Head of caudate nucleus (tissue), 42 donors: ENCODE measurements around the gene PCYT1A.
"Not testable (repeated sequence)": the region's sequence is repeated elsewhere in the genome, so short reads cannot be mapped to it uniquely, and the experiment has no call there.

ENCODE experiments used
- DNase-seq, 42 donors: peaks; one replicate each; pipeline versions ENCODE4 v3.0.0 to v3.0.0-alpha.2; 2020 to 2021; ENCODE audit warnings: mixed read lengths in 7 of 42
- intact Hi-C: fragments of 100-400 bp; cut with DNase I; formaldehyde crosslinking; loops from one replicate; pipeline ENCODE4 v1.15.0; 2022

Gene PCYT1A

DNA sequence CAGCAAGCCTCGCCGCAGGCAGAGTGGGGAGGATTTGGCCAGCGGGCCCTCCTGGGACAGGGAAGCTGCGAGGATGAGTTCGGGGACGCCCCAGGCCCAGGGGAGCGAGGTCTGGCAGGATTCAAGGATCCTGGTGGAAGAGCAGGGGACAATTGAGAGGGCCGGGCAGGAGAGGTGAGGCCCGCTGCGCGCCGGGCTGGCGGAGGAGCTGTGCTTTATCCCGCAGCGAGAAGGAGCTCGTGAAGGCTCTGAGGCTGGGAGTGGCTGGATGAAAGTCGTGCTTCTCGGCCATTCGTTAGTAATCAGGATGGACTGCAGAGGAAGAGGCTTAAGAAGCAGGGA is 67.6 kb downstream of the PCYT1A start:
- DNase-seq = no peak
- intact Hi-C loops = no loop called here

DNA sequence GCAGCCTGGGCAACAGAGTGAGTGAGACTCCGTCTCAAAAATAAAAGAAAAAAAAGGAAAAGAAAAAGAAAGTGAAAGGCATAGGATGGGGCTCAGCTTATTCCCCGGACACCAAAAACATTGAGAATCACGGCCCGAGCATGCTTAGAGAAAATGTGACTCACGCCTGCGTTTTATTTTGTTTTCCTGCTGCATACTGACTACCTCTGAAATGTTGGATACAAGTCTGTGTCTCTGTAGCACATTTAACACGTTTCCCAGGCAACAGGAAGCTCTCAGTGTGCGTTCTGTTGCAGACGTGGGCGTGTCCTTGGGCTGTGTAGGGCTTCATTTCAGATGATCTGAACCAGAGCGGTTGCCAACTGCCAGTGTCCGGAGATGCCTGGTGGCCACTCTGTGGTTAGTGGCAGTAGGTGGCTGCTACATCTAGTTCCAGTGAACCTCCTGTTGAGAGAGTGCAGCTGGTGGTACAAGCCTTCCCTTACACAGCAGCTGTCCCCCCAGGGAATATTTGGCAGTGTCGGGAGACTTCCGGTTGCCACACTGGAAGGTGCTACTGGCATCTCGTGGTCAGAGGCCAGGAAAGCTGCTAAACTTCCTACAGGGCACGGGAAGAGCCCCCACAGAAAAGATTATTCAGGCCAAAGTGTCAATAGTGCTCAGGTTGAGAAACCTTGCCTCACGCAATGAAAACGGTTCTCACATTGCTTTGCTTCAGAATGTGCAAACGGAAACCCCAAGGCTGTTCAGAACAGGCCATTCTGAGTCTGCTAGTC is 68.1 kb downstream of the PCYT1A start:
- DNase-seq = peak in 41 of 42 donors; percentile 26 to 84 (median 62)
- intact Hi-C loops = no loop called here

- intact Hi-C loops = no loop called here
- DNase-seq = no peak
These were observed 69.3 kb downstream of the PCYT1A start for GRCh38 chr3:196218155-196218712.

GRCh38 chr3:196217307-196218154 is 70.0 kb downstream of the PCYT1A start:
- no peak for DNase-seq
- intact Hi-C loops = no loop called here

GRCh38 chr3:196216681-196217211 is 70.8 kb downstream of the PCYT1A start:
- DNase-seq = no peak
- intact Hi-C loops = no loop called here

GRCh38 chr3:196216089-196216564 is 71.4 kb downstream of the PCYT1A start, which contains the start of gene SLC51A:
TSS of gene SLC51A (plus strand) at chr3:196216534. CDS start at chr3:196216713, 179 bp downstream.
- intact Hi-C loops = no loop called here
- no peak for DNase-seq

DNA sequence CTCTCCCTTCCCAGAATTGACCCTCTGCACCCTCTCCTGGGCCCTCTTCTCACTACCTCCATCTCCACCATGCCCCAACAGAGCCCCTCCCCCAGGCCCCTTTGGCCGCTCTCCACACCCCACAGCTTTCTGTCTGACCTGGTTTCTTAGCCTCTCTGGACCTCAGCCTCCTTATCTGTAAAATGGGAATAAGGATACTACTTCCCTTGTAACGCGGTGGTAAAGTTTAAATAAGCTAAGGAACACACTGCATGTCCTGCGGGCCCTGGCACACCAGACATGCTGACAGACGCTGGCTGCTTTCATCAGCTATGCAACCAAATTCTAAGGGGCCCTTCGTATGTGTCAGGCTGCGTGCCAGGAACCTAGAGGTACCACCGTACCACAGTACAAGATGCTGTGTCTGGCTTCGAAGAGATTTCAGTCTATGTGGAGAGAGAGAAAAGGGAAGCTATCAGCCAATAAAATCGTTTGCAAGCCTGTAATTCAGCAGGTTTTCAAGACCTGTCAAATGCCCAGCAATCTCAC is 72.0 kb downstream of the PCYT1A start:
- intact Hi-C loops = no loop called here
- DNase-seq = no peak

DNA sequence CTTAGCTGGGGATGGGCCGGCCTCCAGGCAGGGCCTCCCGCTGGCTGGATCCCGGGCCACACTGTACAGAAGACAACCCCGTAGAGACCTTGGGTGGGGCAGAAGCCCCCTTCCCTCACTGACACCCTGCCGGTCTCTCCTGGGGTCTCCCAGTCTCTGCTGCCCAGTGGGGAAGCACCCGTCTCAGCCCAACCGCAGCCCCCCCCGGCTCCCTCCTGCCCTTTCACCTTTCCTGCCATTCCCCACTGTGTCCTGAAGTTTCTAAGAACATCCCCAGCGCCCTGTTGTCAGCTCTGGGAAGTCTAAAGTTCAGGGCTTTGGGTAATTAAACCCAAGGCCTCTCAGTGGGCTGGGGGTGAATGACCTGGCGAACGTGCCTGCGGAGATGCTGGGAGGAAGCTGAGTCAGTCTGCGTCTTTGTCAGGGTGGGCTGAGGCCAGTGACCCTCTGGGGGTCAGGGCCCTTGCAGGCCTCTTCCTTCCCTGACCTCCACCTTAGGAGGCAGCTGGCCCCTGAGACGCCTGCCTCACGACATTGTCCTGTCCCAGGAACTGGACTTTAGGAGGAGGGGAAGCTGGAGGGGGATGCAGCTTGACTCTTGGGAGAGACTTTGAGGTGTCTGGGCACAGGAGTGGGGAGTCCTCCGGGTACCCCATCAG is 72.6 kb downstream of the PCYT1A start:
- DNase-seq = no peak

GRCh38 chr3:196210673-196211556 is 76.6 kb downstream of the PCYT1A start, which contains the start of gene ZDHHC19:
TSS of gene ZDHHC19 (minus strand) at chr3:196211400. CDS start at chr3:196211315, 85 bp downstream.
- DNase-seq = no peak

More for the DNA sequence above, 72.6 kb downstream of the PCYT1A start:
- intact Hi-C loops = no loop called here

DNA sequence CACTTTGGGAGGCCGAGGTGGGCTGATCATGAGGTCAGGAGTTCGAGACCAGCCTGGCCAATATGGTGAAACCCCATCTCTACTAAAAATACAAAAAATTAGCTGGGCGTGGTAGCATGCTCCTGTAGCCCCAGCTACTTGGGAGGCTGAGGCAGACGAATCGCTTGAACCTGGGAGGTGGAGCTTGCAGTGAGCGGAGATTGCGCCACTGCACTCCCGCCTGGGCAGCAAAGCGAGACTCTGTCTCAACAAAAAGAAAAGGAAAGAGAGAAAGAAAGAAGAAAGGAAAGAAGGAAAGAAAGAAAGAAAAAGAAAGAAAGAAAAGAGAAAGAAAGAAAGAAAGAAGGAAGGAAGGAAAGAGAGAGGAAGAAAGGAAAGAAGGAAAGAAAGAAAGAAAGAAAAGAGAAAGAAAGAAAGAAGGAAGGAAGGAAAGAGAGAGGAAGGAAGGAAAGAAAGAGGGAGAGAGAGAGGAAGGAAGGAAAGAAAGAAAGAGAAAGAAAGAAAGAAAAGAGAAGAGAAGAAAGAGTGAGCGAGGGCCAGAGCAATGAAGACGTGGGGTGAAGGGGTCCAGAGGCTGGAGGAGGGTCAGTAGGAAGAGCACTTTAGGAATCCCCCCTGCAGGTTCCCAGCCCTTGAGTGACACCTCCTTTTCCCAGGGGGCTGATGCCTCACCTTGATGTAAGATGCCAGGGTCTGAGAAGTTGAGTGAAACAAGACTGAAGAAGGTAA is 77.4 kb downstream of the PCYT1A start:
- intact Hi-C loops, DNase-seq: not testable (repeated sequence)

More at GRCh38 chr3:196210673-196211556, 76.6 kb downstream of the PCYT1A start, which contains the start of gene ZDHHC19:
- intact Hi-C loops = no loop called here

GRCh38 chr3:196208942-196209695 is 78.4 kb downstream of the PCYT1A start:
- no peak for DNase-seq
- intact Hi-C loops = no loop called here

DNA sequence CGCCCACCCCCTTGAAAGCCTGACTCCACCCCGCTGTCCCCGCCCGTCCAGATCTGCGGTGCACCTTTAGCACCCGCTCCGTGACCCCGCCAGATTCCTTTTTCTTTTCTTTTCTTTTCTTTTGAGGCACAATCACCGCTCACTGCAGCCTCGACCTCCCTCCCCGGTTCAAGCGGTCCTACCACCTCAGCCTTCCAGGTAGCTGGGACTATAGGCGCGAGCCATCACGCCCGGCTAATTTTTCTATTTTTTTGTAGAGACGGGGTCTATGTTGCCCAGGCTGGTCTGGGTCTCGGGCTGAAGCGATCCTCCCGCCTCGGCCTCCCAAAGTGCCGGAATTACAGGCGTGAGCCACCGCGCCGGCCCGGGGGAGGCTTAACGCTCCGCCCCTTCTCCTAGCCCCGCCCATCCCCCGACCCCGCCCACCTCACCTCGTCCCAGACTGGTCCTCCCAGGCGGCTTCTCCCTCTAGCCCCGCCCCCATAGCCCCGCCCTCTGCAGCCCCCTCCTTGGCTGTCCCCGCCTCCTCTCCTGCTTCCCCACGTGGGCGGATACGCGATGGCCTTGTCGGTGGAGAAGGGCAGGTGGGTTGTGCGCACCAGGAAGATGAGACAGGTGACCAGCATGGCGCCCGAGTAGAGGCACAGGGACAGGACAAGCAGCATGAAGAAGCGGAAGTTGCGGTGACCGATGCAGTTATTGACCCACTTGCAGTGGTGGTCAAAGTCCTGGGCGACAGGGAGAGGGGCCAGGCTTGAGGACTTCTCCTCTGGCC is 79.5 kb downstream of the PCYT1A start:
- DNase-seq = peak in 20 of 42 donors; percentile 22 to 74 (median 44)
- intact Hi-C loops = no loop called here

DNA sequence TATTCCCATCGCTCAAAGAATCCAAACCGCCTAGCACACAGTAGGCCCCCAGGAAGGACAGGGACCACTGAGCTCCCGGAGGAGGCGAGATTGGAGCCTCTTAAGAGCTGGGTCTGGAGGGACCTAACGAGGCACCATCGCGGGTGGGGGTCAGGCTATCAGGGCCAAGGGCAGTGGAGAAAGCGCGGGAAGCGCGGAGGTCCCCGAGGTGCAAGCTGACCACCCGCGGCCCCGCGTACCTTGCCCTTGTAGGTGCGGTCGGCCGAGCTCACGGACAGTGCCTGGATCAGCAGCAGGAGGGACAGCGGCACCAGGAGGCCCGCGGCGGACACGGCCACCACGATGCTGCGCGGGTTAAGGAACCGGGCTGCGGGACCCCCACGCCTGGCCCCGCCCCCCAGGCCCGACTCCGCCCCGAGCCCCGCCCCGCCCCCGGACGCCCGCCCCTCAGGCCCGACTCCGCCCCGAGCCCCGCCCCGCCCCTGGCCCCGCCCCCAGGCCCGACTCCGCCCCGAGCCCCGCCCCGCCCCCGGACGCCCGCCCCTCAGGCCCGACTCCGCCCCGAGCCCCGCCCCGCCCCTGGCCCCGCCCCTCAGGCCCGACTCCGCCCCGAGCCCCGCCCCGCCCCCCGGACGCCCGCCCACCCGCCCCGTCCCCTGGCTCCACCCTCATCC is 80.2 kb downstream of the PCYT1A start:
- intact Hi-C loops = no loop called here
- no peak for DNase-seq

GRCh38 chr3:196205442-196206205 is 81.9 kb downstream of the PCYT1A start:
- intact Hi-C loops, DNase-seq: not testable (repeated sequence)
